ENCODE results near the gene NAV1. TPM values are rescaled to one million over a fixed set of nuclear protein-coding genes. Genes with fewer than 3 reads are reported as not detected.

The NAV1 gene
- polyA plus RNA-seq, 2 of the 4 experiments (the other 2 are of a cell fraction), result 3.7 to 8.4 TPM

GRCh38 chr1:201570181-201570885 is 31.4 kb downstream of the NAV1 start:
- Histone ChIP-seq H3K4me2 (no peak overlapping the region), H3K27ac (peak overlapping the region in 1 of 2 experiments; percentile 33; a peak in 1 of 6 replicates), H3K9me3 (no peaks in the 10 kb centered on the region), H3K4me3 (no peak overlapping the region), H3K4me1 (no peaks in the 10 kb centered on the region)
- TF ChIP-seq CHD4 (IDR thresholded peaks at IDR 0.05; ENCODE audit: borderline replicate concordance), result no peak
- no peak for TF ChIP-seq CHD2 (IDR thresholded peaks at IDR 0.05; ENCODE audit: low read length, partially characterized antibody)
- TF ChIP-seq RCOR1 (IDR thresholded peaks at IDR 0.05; ENCODE audit: low read depth, low read length), result no peak
- TF ChIP-seq ZFP36 (IDR thresholded peaks at IDR 0.05; ENCODE audit: borderline replicate concordance, partially characterized antibody), result no peak
- TF ChIP-seq, protein P1, sequence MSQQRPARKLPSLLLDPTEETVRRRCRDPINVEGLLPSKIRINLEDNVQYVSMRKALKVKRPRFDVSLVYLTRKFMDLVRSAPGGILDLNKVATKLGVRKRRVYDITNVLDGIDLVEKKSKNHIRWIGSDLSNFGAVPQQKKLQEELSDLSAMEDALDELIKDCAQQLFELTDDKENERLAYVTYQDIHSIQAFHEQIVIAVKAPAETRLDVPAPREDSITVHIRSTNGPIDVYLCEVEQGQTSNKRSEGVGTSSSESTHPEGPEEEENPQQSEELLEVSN (IDR thresholded peaks at IDR 0.05; ENCODE audit: borderline replicate concordance, low read depth), result no peak
- TF ChIP-seq POLR2A (IDR thresholded peaks at IDR 0.05; ENCODE audit: low read length), result no peak
- no peak for TF ChIP-seq SREBF2 (IDR thresholded peaks at IDR 0.05)
- TF ChIP-seq HDAC2 (IDR thresholded peaks at IDR 0.05), result no peak
- TF ChIP-seq JUNB (IDR thresholded peaks at IDR 0.05), result no peak
- TF ChIP-seq FOXS1 (CRISPR knock-in tag; IDR thresholded peaks at IDR 0.05), result no peak
- TF ChIP-seq MAZ (IDR thresholded peaks at IDR 0.05; ENCODE audit: borderline replicate concordance, low read depth, low read length), result no peak
- TF ChIP-seq FOSL2 (IDR thresholded peaks at IDR 0.05), result no peak
- TF ChIP-seq FOSL2 (CRISPR knock-in tag; IDR thresholded peaks at IDR 0.05), result no peak
- FAIRE-seq (no peak), DNase-seq (ENCODE audit: low read depth in 1 of 2, low spot score in 1 of 2) (no peak), ATAC-seq (no peak)
- POLR2A ChIA-PET, result no interaction called here
- 92% methylated on average over 4 of the region's 4 CpGs for WGBS (ENCODE audit: missing lambda C conversion rate)
- CTCF ChIA-PET, result interaction anchor here (0.6 to 3.5 kb wide), 10 partner anchors 11 to 223 kb away, joined by 3 to 17 read pairs (median 4); no protein-coding TSS in a partner anchor

GRCh38 chr1:201570886-201571624 is 32.1 kb downstream of the NAV1 start:
- Histone ChIP-seq H3K27ac (peak overlapping the region in 1 of 2 experiments; percentile 33; a peak in 1 of 6 replicates), H3K4me2 (no peak overlapping the region), H3K9me3 (no peaks in the 10 kb centered on the region), H3K4me1 (no peaks in the 10 kb centered on the region), H3K4me3 (no peak overlapping the region)
- TF ChIP-seq, protein P2, sequence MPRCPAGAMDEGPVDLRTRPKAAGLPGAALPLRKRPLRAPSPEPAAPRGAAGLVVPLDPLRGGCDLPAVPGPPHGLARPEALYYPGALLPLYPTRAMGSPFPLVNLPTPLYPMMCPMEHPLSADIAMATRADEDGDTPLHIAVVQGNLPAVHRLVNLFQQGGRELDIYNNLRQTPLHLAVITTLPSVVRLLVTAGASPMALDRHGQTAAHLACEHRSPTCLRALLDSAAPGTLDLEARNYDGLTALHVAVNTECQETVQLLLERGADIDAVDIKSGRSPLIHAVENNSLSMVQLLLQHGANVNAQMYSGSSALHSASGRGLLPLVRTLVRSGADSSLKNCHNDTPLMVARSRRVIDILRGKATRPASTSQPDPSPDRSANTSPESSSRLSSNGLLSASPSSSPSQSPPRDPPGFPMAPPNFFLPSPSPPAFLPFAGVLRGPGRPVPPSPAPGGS (IDR thresholded peaks at IDR 0.05), result no peak
- TF ChIP-seq, protein P3, sequence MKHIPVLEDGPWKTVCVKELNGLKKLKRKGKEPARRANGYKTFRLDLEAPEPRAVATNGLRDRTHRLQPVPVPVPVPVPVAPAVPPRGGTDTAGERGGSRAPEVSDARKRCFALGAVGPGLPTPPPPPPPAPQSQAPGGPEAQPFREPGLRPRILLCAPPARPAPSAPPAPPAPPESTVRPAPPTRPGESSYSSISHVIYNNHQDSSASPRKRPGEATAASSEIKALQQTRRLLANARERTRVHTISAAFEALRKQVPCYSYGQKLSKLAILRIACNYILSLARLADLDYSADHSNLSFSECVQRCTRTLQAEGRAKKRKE (CRISPR knock-in tag; IDR thresholded peaks at IDR 0.05; ENCODE audit: low read depth), result no peak
- TF ChIP-seq MYC (IDR thresholded peaks at IDR 0.05; ENCODE audit: borderline replicate concordance, low read length) (no peak), ESRRA (IDR thresholded peaks at IDR 0.05; ENCODE audit: borderline replicate concordance, low read length) (no peak)
- POLR2A ChIA-PET, result no interaction called here
- DNase-seq (ENCODE audit: low read depth in 1 of 2, low spot score in 1 of 2) (no peak), FAIRE-seq (no peak), ATAC-seq (no peak)
- CTCF ChIA-PET, result interaction anchor here (0.6 to 3.5 kb wide), 7 partner anchors 10 to 222 kb away, joined by 3 to 17 read pairs (median 4); no protein-coding TSS in a partner anchor
- 81% methylated on average over 10 of the region's 10 CpGs for WGBS (ENCODE audit: missing lambda C conversion rate)

DNA sequence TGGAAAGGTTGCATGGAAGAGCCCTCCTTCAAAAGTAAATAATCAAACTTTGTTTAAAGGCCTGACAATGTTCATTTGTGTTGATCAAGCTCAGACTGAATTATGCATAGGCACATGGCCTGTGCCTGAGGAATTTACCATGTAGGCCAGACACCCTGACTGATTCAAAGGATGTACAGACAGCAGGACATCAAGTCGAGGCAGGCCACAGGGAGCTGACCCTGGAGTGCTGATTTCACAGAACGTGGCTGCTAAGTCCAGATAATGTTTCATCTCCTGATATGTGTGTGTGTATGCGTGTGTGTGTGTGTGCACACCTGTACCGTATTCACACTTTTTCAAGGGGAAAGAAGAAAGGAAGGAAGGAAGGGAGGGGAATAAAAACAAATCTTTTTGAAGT is 34.1 kb downstream of the NAV1 start:
- WGBS (ENCODE audit: missing lambda C conversion rate), result 56% methylated on average over 4 of the region's 4 CpGs
- ChIA-PET CTCF (interaction anchor here (0.8 to 4.0 kb wide), 9 partner anchors 9 to 245 kb away, joined by 3 to 22 read pairs (median 5); no protein-coding TSS in a partner anchor), POLR2A (interaction anchor here (1.1 kb wide), 1 partner anchor 13 kb away, joined by 3 read pairs; no protein-coding TSS in a partner anchor)
- no peak overlapping the region for H3K27ac ChIP-seq
- no peak overlapping the region for H3K4me2 ChIP-seq
- H3K4me3 ChIP-seq, result no peak overlapping the region
- H3K4me1 ChIP-seq, result no peaks in the 10 kb centered on the region
- no peaks in the 10 kb centered on the region for H3K9me3 ChIP-seq
- ATAC-seq, result no peak
- FAIRE-seq, result no peak
- no peak for DNase-seq (ENCODE audit: low read depth in 1 of 2, low spot score in 1 of 2)
- TF ChIP-seq MAZ (IDR thresholded peaks at IDR 0.05; ENCODE audit: borderline replicate concordance, low read depth, low read length) (no peak), EHMT2 (IDR thresholded peaks at IDR 0.05; ENCODE audit: low read depth) (no peak), RARB (CRISPR knock-in tag; IDR thresholded peaks at IDR 0.05) (no peak), HEYL (CRISPR knock-in tag; IDR thresholded peaks at IDR 0.05) (no peak), KDM1A (IDR thresholded peaks at IDR 0.05; ENCODE audit: low read depth) (no peak), POLR2AphosphoS2 (conservative IDR thresholded peaks at IDR 0.05; ENCODE audit: low read length) (no peak), RNF2 (IDR thresholded peaks at IDR 0.05; ENCODE audit: borderline replicate concordance, low read depth) (no peak), USF2 (IDR thresholded peaks at IDR 0.05) (no peak), NFE2L2 (conservative IDR thresholded peaks at IDR 0.05; ENCODE audit: low read length) (no peak), EHF (CRISPR knock-in tag; IDR thresholded peaks at IDR 0.05) (no peak), RAD21 (conservative IDR thresholded peaks at IDR 0.05 in 1 of 2, IDR thresholded peaks at IDR 0.05 in 1 of 2) (no peak), EP300 (IDR thresholded peaks at IDR 0.05) (no peak), TFCP2L1 (CRISPR knock-in tag; IDR thresholded peaks at IDR 0.05) (no peak), GATA3 (IDR thresholded peaks at IDR 0.05; ENCODE audit: borderline replicate concordance) (no peak)
- TF ChIP-seq, protein P4, sequence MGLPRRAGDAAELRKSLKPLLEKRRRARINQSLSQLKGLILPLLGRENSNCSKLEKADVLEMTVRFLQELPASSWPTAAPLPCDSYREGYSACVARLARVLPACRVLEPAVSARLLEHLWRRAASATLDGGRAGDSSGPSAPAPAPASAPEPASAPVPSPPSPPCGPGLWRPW (IDR thresholded peaks at IDR 0.05), result no peak
